ES-I3 (cell line): Measurements from ENCODE around the gene PIGW.

Experiments
- H3K36me3 ChIP-seq: 2 replicates; pipeline ENCODE4 v1.6.1; 2013; ENCODE audit warnings: mild to moderate bottlenecking, low read length, control low read depth, moderate library complexity; ENCODE audit not compliant: insufficient read depth
- H3K4me1 ChIP-seq: 2 replicates; pipeline ENCODE4 v1.6.1; 2013; ENCODE audit warnings: mild to moderate bottlenecking, control low read depth, low read length; ENCODE audit not compliant: insufficient read depth
- H3K9ac ChIP-seq: 2 replicates; pipeline ENCODE4 v1.6.1; 2013; ENCODE audit warnings: low read depth, mild to moderate bottlenecking, low read length, moderate library complexity
- H3K9me3 ChIP-seq: 2 replicates; pipeline ENCODE4 v1.6.1; 2013; ENCODE audit warnings: mild to moderate bottlenecking, low read length, moderate library complexity; ENCODE audit not compliant: control insufficient read depth, insufficient read depth

Gene PIGW

DNA sequence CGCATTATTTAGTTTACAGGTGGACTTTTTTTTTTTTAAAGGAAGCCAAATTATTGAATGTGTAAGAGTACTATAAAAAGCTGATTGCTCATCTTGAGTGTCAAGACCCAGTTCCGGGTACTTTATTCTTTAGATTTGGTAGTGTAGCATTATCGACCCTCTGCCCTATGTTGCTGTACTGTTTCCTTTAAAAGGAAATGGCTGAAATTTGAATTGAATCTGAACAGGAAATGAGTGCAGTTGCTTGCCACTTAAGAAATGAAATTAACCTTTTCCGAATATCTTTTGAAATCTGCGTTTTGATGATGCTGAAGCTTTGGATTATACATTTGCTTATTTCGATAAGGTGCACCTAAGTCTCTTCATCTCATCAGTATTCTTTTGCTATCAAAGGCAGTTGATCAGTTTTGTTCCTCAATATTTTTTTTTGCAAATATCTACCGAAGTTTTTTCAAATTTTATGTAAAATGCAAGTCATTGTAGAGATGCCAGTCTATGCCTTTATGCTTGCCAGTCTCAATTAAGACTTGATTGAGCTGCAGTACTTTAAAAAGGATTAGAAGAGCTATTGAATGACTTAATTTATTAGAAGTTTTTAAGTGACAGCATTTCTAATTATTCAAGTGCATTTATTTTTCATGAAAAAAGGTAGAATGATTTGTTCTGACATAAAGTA is 11.8 kb downstream of the PIGW start:
- peaks cover 7% of the 10 kb centered on the region; the same call in 1 of the 2 replicates for H3K4me1 ChIP-seq
- peak overlapping the region; percentile 100 for H3K9ac ChIP-seq
- H3K9me3 ChIP-seq: no peaks in the 10 kb centered on the region
- H3K36me3 ChIP-seq: no peaks in the 10 kb centered on the region

DNA sequence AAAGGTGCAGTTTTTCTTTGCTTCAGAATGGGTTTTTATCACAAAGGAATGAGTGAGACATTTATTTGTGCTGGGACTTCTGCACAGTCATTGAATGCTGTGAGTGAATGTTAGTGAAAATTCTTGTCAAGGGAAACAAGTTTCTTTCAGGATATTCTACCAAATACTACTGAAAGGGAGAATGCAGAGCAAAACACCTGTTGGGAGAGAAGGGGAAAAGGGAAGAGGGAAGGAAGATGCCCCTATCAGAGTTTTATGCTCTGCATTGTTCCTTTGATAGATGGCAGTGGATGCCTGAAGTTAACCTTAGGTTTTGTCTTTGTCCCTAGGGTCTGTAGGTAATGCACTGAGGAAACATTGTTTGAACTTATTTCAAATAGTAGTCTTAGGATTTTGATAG is 13.0 kb downstream of the PIGW start:
- Histone ChIP-seq H3K9me3 (no peaks in the 10 kb centered on the region), H3K9ac (no peak overlapping the region), H3K36me3 (no peaks in the 10 kb centered on the region), H3K4me1 (peaks cover 7% of the 10 kb centered on the region; the same call in 1 of the 2 replicates)

DNA sequence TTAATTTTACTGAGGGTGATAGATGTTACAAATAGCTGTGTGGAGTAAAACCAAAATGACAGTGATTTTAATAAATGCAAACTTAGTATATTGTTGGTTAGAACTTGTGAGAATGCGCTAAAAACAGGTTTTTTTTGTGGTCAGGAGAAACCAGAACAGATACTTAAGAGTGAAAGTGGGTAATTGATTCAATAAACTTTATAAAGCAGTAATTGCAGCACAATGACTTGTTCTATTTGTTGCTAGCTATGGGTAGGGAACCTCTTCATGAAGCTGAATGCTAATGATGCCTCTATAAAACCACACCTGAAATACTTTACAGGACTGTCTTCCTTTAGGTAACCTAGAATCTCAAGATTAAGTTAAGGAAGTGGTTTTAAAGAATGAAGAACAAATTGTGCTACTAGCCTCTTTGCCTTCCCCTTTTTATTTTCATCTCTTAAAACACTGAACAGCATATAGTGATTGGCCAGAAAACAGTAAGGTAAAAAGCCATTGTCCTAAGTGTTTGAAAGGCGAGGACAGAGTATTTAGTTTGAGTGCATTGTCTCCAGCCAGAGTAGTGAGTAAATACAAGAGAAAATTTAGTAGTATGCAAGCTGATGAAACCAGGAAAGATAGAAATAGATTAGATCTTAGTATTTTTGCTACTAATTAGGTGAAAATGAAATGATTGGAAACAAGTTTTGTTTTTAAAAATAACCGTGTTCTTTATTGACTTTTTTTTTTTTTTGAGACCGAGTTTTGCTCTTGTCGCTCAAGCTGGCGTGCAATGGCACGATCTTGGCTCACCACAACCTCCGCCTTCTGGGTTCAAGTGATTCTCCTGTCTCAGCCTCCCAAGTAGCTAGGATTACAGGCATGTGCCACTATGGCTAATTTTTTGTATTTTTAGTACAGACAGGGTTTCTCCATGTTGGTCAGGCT is 16.0 kb downstream of the PIGW start:
- no peaks in the 10 kb centered on the region for H3K36me3 ChIP-seq
- H3K4me1 ChIP-seq: peaks cover 7% of the 10 kb centered on the region; the same call in 1 of the 2 replicates
- H3K9me3 ChIP-seq: no peaks in the 10 kb centered on the region
- no peak overlapping the region for H3K9ac ChIP-seq

DNA sequence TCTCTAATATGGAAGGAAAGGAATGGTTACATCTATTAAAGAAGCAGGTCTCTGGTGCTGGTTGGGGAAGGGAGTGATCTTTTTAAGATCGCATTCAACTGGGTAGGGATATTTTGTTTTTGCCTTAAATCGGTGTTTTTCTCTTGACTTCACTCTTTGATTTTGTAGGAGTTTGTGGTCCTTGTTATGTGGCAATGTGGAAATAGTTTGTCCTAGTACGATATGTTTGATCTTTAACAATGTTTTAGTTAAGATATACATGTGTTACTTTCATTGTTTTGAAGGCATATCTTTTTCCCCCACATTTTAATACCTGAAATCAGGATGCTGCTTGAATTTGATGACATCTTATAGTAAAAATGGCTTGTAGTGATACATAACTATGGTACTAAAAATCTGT is 18.7 kb downstream of the PIGW start:
- H3K4me1 ChIP-seq: no peaks in the 10 kb centered on the region
- H3K36me3 ChIP-seq: peaks cover 7% of the 10 kb centered on the region
- H3K9ac ChIP-seq: no peak overlapping the region
- no peaks in the 10 kb centered on the region for H3K9me3 ChIP-seq

DNA sequence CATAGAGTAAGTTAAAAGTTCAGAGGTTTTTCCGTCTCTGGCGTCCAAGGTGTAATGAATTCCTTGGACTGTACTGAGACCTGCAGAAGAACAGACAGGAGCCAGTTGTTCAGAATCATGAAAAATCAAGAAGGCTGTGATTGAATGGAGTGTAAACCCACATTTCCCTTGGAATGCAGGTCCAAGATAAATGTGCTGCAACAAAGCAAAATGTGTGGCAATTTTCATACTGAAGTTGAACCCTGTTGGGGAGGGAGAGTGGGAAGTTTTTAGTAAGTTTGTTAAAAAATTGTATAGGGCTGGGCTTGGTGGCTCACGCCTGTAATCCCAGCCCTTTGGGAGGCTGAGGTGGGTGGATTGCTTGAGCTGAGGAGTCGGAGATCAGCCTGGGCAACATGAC is 31.3 kb downstream of the PIGW start:
- no peaks in the 10 kb centered on the region for H3K9me3 ChIP-seq
- H3K4me1 ChIP-seq: no peaks in the 10 kb centered on the region
- H3K9ac ChIP-seq: no peak overlapping the region
- H3K36me3 ChIP-seq: peaks cover 10% of the 10 kb centered on the region

DNA sequence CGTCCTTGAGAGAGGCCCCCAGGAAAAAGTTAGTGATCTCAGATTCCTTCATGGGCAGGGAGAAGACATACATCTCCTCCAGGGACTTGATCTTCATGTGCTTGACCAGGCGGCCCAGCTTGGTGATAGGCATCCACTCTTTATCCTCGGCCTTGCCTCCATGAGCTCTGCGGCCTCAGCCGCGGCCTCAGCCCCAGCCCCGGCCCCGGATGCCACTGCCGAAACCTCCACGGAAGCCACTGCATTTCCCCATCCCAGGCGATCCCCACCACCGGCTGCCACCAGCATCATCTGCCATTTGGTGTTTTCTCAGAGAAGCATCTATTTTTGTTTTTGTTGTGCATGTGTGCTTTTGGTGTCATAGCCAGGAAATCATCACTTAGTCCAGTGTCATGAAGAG is 40.2 kb downstream of the PIGW start:
- no peaks in the 10 kb centered on the region for H3K4me1 ChIP-seq
- H3K9me3 ChIP-seq: no peaks in the 10 kb centered on the region
- no peak overlapping the region for H3K9ac ChIP-seq
- H3K36me3 ChIP-seq: peaks cover 12% of the 10 kb centered on the region

DNA sequence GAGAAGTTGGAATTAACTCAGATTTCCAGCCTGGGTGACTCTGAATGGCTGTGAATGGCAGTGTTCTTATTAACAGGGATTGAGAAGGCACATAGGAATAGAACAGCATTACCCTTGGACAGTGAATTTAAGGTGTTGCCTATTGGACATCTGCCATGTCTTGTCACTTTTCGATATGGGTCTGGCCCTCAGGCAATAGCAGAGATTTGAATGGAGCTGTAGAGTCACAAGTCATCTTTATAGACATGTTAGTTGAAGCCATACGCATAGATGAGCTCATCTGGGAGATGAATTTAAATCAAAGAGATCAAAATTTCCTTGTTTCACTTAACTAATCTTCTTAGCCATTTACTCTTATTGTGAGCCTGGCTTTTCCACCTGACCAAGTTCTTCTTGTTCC is 42.0 kb downstream of the PIGW start:
- Histone ChIP-seq H3K36me3 (peaks cover 8% of the 10 kb centered on the region), H3K4me1 (no peaks in the 10 kb centered on the region), H3K9ac (no peak overlapping the region), H3K9me3 (no peaks in the 10 kb centered on the region)

DNA sequence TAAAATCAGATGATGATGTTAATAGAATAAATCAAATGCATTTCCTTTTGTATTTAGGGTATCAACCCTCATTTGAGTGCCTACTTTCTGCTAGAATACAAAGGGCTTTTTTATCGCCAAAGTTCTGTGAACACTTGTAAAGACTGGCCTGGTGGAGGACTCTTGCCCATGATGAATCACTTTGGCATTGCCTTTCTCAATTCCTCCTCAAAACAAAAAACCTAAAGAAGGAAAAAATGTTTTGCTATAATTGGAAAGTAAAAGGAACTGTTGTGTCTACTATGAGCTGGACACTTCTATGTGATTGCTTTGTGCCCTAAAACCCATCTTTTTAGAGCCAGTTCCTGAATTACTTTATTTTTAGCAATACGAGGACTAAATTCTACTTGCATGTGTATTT is 43.9 kb downstream of the PIGW start:
- H3K9ac ChIP-seq: no peak overlapping the region
- H3K36me3 ChIP-seq: peaks cover 8% of the 10 kb centered on the region
- H3K9me3 ChIP-seq: no peaks in the 10 kb centered on the region
- H3K4me1 ChIP-seq: no peaks in the 10 kb centered on the region

DNA sequence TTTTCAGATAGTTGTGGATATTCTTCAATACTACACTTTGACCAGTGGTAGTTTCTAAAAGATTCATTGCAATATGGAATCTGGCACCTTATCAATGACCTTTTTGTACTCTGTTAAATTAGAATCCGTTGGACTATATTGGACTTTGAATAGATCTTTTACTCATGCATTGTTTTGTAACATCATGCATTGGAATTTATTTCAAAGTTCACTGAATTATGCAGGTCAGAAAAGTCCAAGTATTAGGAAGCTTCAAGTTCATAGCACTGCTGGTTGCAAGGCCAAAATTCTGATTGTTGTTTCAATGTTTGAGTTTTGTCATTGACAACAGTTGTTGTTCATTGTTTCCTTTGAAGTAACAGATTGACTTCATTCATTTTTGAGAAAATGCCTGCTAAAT is 49.0 kb downstream of the PIGW start:
- Histone ChIP-seq H3K9me3 (no peaks in the 10 kb centered on the region; the same call in 1 of the 2 replicates), H3K36me3 (peaks cover 15% of the 10 kb centered on the region), H3K9ac (no peak overlapping the region), H3K4me1 (no peaks in the 10 kb centered on the region)

DNA sequence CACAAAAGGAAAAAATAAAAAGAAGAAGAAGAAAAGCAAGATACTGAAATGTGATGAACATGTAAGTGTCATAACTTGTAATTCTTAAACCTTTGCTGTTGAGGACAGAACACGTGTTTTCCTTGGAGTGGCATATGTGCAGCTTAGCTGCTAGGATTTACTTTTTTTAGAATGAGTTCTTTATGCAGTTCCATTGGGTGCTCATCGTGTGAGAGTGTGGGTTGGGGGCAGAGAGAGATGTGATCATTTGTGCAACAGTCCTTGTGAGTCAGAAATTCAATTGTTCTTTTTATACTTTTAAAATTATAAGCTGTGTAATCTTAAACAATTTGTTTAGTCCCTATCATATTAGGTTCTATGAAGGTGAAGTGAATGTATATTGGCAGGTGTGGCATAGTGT is 51.4 kb downstream of the PIGW start:
- H3K36me3 ChIP-seq: peaks cover 10% of the 10 kb centered on the region
- no peaks in the 10 kb centered on the region; the same call in 1 of the 2 replicates for H3K9me3 ChIP-seq
- no peak overlapping the region for H3K9ac ChIP-seq
- H3K4me1 ChIP-seq: no peaks in the 10 kb centered on the region
